Measurements from ENCODE around the gene ZNF333. TPM values are rescaled to one million over a fixed set of nuclear protein-coding genes. Genes with fewer than 3 reads are reported as not detected.

Gene ZNF333
- total RNA-seq, 4 donors from 2014 or later, result 8.7 to 43.1 (median 16.8) TPM

- H3K4me3 ChIP-seq, result no peak overlapping the region
- TF ChIP-seq CTCF (IDR thresholded peaks at IDR 0.05) (no peak), POLR2A (IDR thresholded peaks at IDR 0.05) (no peak), POLR2AphosphoS5 (IDR thresholded peaks at IDR 0.05) (no peak), EP300 (IDR thresholded peaks at IDR 0.05) (no peak)
- no peaks in the 10 kb centered on the region for H3K4me1 ChIP-seq
- 87% methylated on average over 8 of the region's 8 CpGs for WGBS
- no peaks in the 10 kb centered on the region for H3K9me3 ChIP-seq
- peaks cover 88% of the 10 kb centered on the region for H3K36me3 ChIP-seq
- H3K27ac ChIP-seq, result no peak overlapping the region
- H3K27me3 ChIP-seq, result no peaks in the 10 kb centered on the region
- no peak for DNase-seq (ENCODE audit: low spot score in 2 of 2)
These were observed 9.8 kb downstream of the ZNF333 start for GRCh38 chr19:14699641-14700040.

- Histone ChIP-seq H3K4me3 (no peak overlapping the region), H3K27me3 (no peaks in the 10 kb centered on the region), H3K27ac (no peak overlapping the region), H3K4me1 (no peaks in the 10 kb centered on the region), H3K9me3 (no peaks in the 10 kb centered on the region), H3K36me3 (peaks cover 88% of the 10 kb centered on the region)
- WGBS, result 100% methylated on average over 9 of the region's 9 CpGs
- DNase-seq (ENCODE audit: low spot score in 2 of 2), result no peak
- no peak for TF ChIP-seq POLR2A (IDR thresholded peaks at IDR 0.05)
- TF ChIP-seq EP300 (IDR thresholded peaks at IDR 0.05), result no peak
- TF ChIP-seq CTCF (IDR thresholded peaks at IDR 0.05), result no peak
- no peak for TF ChIP-seq POLR2AphosphoS5 (IDR thresholded peaks at IDR 0.05)
These were observed 11.0 kb downstream of the ZNF333 start for GRCh38 chr19:14700711-14701375.

- Histone ChIP-seq H3K9me3 (no peaks in the 10 kb centered on the region), H3K27ac (no peak overlapping the region), H3K4me1 (no peaks in the 10 kb centered on the region), H3K4me3 (no peak overlapping the region), H3K36me3 (peaks cover 94% of the 10 kb centered on the region), H3K27me3 (no peaks in the 10 kb centered on the region)
- no peak for TF ChIP-seq POLR2A (IDR thresholded peaks at IDR 0.05)
- TF ChIP-seq POLR2AphosphoS5 (IDR thresholded peaks at IDR 0.05), result no peak
- TF ChIP-seq CTCF (IDR thresholded peaks at IDR 0.05), result no peak
- no peak for TF ChIP-seq EP300 (IDR thresholded peaks at IDR 0.05)
- no peak for DNase-seq (ENCODE audit: low spot score in 2 of 2)
- WGBS, result 93% methylated on average over 6 of the region's 6 CpGs
These were observed 14.0 kb downstream of the ZNF333 start for GRCh38 chr19:14703833-14704232.

- H3K27me3 ChIP-seq, result no peaks in the 10 kb centered on the region
- H3K36me3 ChIP-seq, result peaks cover 95% of the 10 kb centered on the region
- H3K4me3 ChIP-seq, result no peak overlapping the region
- WGBS, result 86% methylated on average over 5 of the region's 6 CpGs
- no peak overlapping the region for H3K27ac ChIP-seq
- TF ChIP-seq CTCF (IDR thresholded peaks at IDR 0.05), result no peak
- no peak for DNase-seq (ENCODE audit: low spot score in 2 of 2)
- H3K4me1 ChIP-seq, result no peaks in the 10 kb centered on the region
- no peaks in the 10 kb centered on the region for H3K9me3 ChIP-seq
These were observed 14.6 kb downstream of the ZNF333 start for GRCh38 chr19:14704450-14704849.

- H3K27me3 ChIP-seq, result no peaks in the 10 kb centered on the region
- WGBS, result 97% methylated on average over 4 of the region's 4 CpGs
- peaks cover 98% of the 10 kb centered on the region for H3K36me3 ChIP-seq
- H3K9me3 ChIP-seq, result peaks cover 46% of the 10 kb centered on the region
- no peak for TF ChIP-seq EP300 (IDR thresholded peaks at IDR 0.05)
- no peak for TF ChIP-seq POLR2A (IDR thresholded peaks at IDR 0.05)
- TF ChIP-seq POLR2AphosphoS5 (IDR thresholded peaks at IDR 0.05), result no peak
- TF ChIP-seq CTCF (IDR thresholded peaks at IDR 0.05), result no peak
- DNase-seq (ENCODE audit: low spot score in 2 of 2), result peak in 1 of 2 donors; percentile 56
- no peak overlapping the region for H3K4me3 ChIP-seq
- H3K4me1 ChIP-seq, result no peaks in the 10 kb centered on the region
- H3K27ac ChIP-seq, result no peak overlapping the region
These were observed 26.0 kb downstream of the ZNF333 start for GRCh38 chr19:14715841-14716240.
